ENCODE measurements around the gene OR51I1. TPM values are rescaled to one million over a fixed set of nuclear protein-coding genes. Genes with fewer than 3 reads are reported as not detected.

The OR51I1 gene
- total RNA-seq, 1 donor from 2014 or later, result not detected

- Mint-ChIP-seq H3K4me3 (ENCODE audit: low read depth) (no peak overlapping the region), H3K36me3 (ENCODE audit: insufficient read depth) (peaks cover 1% of the 10 kb centered on the region)
These were observed 20.3 kb downstream of the OR51I1 start for GRCh38 chr11:5420993-5421392.

GRCh38 chr11:5405173-5405572 is 36.1 kb downstream of the OR51I1 start:
- Mint-ChIP-seq H3K9me3 (ENCODE audit: low read depth) (no peaks in the 10 kb centered on the region), H3K36me3 (ENCODE audit: insufficient read depth) (no peaks in the 10 kb centered on the region), H3K27me3 (no peaks in the 10 kb centered on the region), H3K4me3 (ENCODE audit: low read depth) (no peak overlapping the region), H3K4me1 (ENCODE audit: low read depth) (no peaks in the 10 kb centered on the region), H3K27ac (no peak overlapping the region)
- no peak for TF ChIP-seq CTCF (IDR thresholded peaks at IDR 0.05; ENCODE audit: unreplicated experiment)
- no peak for DNase-seq (ENCODE audit: low spot score, unreplicated experiment)

More at GRCh38 chr11:5420993-5421392, 20.3 kb downstream of the OR51I1 start:
- no peaks in the 10 kb centered on the region for H3K4me1 Mint-ChIP-seq (ENCODE audit: low read depth)
- H3K9me3 Mint-ChIP-seq (ENCODE audit: low read depth), result peaks cover 4% of the 10 kb centered on the region
- H3K27me3 Mint-ChIP-seq, result no peaks in the 10 kb centered on the region
- TF ChIP-seq CTCF (IDR thresholded peaks at IDR 0.05; ENCODE audit: unreplicated experiment), result no peak
- DNase-seq (ENCODE audit: low spot score, unreplicated experiment), result no peak
- H3K27ac Mint-ChIP-seq, result no peak overlapping the region

- H3K4me1 Mint-ChIP-seq (ENCODE audit: low read depth), result no peaks in the 10 kb centered on the region
- no peaks in the 10 kb centered on the region for H3K9me3 Mint-ChIP-seq (ENCODE audit: low read depth)
- H3K4me3 Mint-ChIP-seq (ENCODE audit: low read depth), result no peak overlapping the region
- no peaks in the 10 kb centered on the region for H3K27me3 Mint-ChIP-seq
- H3K36me3 Mint-ChIP-seq (ENCODE audit: insufficient read depth), result no peaks in the 10 kb centered on the region
- H3K27ac Mint-ChIP-seq, result no peak overlapping the region
- no peak for TF ChIP-seq CTCF (IDR thresholded peaks at IDR 0.05; ENCODE audit: unreplicated experiment)
- DNase-seq (ENCODE audit: low spot score, unreplicated experiment), result no peak
These were observed 42.4 kb downstream of the OR51I1 start for GRCh38 chr11:5398936-5399335.

GRCh38 chr11:5394091-5394490 is 47.2 kb downstream of the OR51I1 start:
- Mint-ChIP-seq H3K36me3 (ENCODE audit: insufficient read depth) (no peaks in the 10 kb centered on the region), H3K4me3 (ENCODE audit: low read depth) (no peak overlapping the region), H3K9me3 (ENCODE audit: low read depth) (no peaks in the 10 kb centered on the region), H3K4me1 (ENCODE audit: low read depth) (no peaks in the 10 kb centered on the region), H3K27me3 (peaks cover 6% of the 10 kb centered on the region), H3K27ac (no peak overlapping the region)
- TF ChIP-seq CTCF (IDR thresholded peaks at IDR 0.05; ENCODE audit: unreplicated experiment), result no peak
- no peak for DNase-seq (ENCODE audit: low spot score, unreplicated experiment)

Other genes with a start within 250 kb of the OR51I1 start
- gene OR51V1, start 240.8 kb downstream of the OR51I1 start, total RNA-seq, result not detected in 2 replicates
- not detected in 2 replicates for gene HBB, start 214.4 kb downstream of the OR51I1 start, total RNA-seq
- not detected in 2 replicates for gene HBD, start 207.0 kb downstream of the OR51I1 start, total RNA-seq
- gene HBG1, start 191.7 kb downstream of the OR51I1 start, total RNA-seq, result not detected in 2 replicates
- not detected in 2 replicates for gene HBG2, start 186.7 kb downstream of the OR51I1 start, total RNA-seq
- gene HBE1, start 171.6 kb downstream of the OR51I1 start, total RNA-seq, result not detected in 2 replicates
- gene OR51B4, start 139.6 kb downstream of the OR51I1 start, total RNA-seq, result not detected in 2 replicates
- gene OR51B2, start 117.2 kb downstream of the OR51I1 start, total RNA-seq, result not detected in 2 replicates
- 0.34 and 0.44 TPM in 2 replicates for gene OR51B5, start 98.0 kb downstream of the OR51I1 start, total RNA-seq
- gene OR51B6, start 90.0 kb downstream of the OR51I1 start, total RNA-seq, result not detected in 2 replicates
- not detected in 2 replicates for gene OR51M1, start 57.7 kb downstream of the OR51I1 start, total RNA-seq
- not detected in 2 replicates for gene OR51Q1, start 19.4 kb downstream of the OR51I1 start, total RNA-seq
- not detected in 2 replicates for gene OR51I2, start 7.8 kb upstream of the OR51I1 start, total RNA-seq
- not detected in 2 replicates for gene OR52D1, start 47.2 kb upstream of the OR51I1 start, total RNA-seq
- gene UBQLN3, start 68.4 kb upstream of the OR51I1 start, total RNA-seq, result not detected in 2 replicates
- gene UBQLNL, start 75.2 kb upstream of the OR51I1 start, total RNA-seq, result 0.53 and 0.79 TPM in 2 replicates
- 0.26 TPM in 1 of 2 replicates, not detected in the other for gene OR52H1, start 107.0 kb upstream of the OR51I1 start, total RNA-seq
- gene OR52B6, start 139.4 kb upstream of the OR51I1 start, total RNA-seq, result not detected in 2 replicates
- gene TRIM6, start 155.1 kb upstream of the OR51I1 start, total RNA-seq, result 5.4 and 5.8 TPM in 2 replicates
- 2.0 TPM in 2 replicates for gene TRIM34, start 183.5 kb upstream of the OR51I1 start, total RNA-seq
- 38.9 and 40.8 TPM in 2 replicates for gene TRIM5, start 243.6 kb upstream of the OR51I1 start, total RNA-seq
- gene TRIM22, start 248.3 kb upstream of the OR51I1 start, total RNA-seq, result 0.89 and 1.7 TPM in 2 replicates